Neutrophil (primary cell): Measurements from ENCODE around the gene PDE1C.

Experiments used
- H3K27ac ChIP-seq: fragments of 200-600 bp; sonication (generic); 2 replicates; pipeline ENCODE4 v1.5.1; 2016; ENCODE audit warnings: mild to moderate bottlenecking, moderate library complexity
- H3K27me3 ChIP-seq: fragments of 200-600 bp; sonication (generic); 2 replicates; pipeline ENCODE4 v1.6.0; 2016; ENCODE audit warnings: mild to moderate bottlenecking
- H3K36me3 ChIP-seq: fragments of 200-600 bp; sonication (generic); 2 replicates; pipeline ENCODE4 v1.5.1; 2017
- H3K4me1 ChIP-seq, 2 experiments: fragments of 200-600 bp in 1 of 2; sonication (generic) in 1 of 2; 1 replicate in 1 of 2; 2 replicates in 1 of 2; pipeline versions ENCODE4 v1.5.1 to v1.6.1; 2013 to 2016; ENCODE audit warnings: low read depth in 1 of 2, low read length in 1 of 2, mild to moderate bottlenecking in 1 of 2, moderate library complexity in 1 of 2; ENCODE audit not compliant: control insufficient read depth in 1 of 2, insufficient read depth in 1 of 2
- H3K4me3 ChIP-seq, 2 experiments: fragments of 200-600 bp in 1 of 2; sonication (generic) in 1 of 2; 1 replicate in 1 of 2; 2 replicates in 1 of 2; pipeline ENCODE4 v1.5.1; 2013 to 2016; ENCODE audit warnings: low read depth in 1 of 2, low read length in 1 of 2, mild to moderate bottlenecking in 1 of 2, moderate library complexity in 1 of 2
- H3K9me3 ChIP-seq: fragments of 200-600 bp; sonication (generic); 2 replicates; pipeline ENCODE4 v1.5.1; 2016
- CTCF ChIP-seq: fragments of 200-600 bp; sonication (generic); IDR thresholded peaks from 2 replicates; pipeline ENCODE4 v1.5.1; 2016; ENCODE audit warnings: antibody characterized with exemption

The PDE1C gene

GRCh38 chr7:32093415-32094408 is 23.5 kb upstream of the PDE1C start:
- H3K27ac ChIP-seq: no peak overlapping the region
- no peaks in the 10 kb centered on the region for H3K9me3 ChIP-seq
- TF ChIP-seq CTCF: no peak
- no peaks in the 10 kb centered on the region for H3K36me3 ChIP-seq
- H3K4me1 ChIP-seq: no peaks in the 10 kb centered on the region
- no peak overlapping the region for H3K4me3 ChIP-seq
- H3K27me3 ChIP-seq: no peaks in the 10 kb centered on the region

GRCh38 chr7:32092346-32092745 is 22.1 kb upstream of the PDE1C start:
- H3K4me3 ChIP-seq: no peak overlapping the region
- no peaks in the 10 kb centered on the region for H3K4me1 ChIP-seq
- H3K27ac ChIP-seq: no peak overlapping the region
- no peaks in the 10 kb centered on the region for H3K9me3 ChIP-seq
- H3K36me3 ChIP-seq: no peaks in the 10 kb centered on the region
- H3K27me3 ChIP-seq: no peaks in the 10 kb centered on the region
- no peak for TF ChIP-seq CTCF

GRCh38 chr7:32091608-32092210 is 21.5 kb upstream of the PDE1C start:
- no peak for TF ChIP-seq CTCF
- no peaks in the 10 kb centered on the region for H3K9me3 ChIP-seq
- no peak overlapping the region for H3K4me3 ChIP-seq
- H3K36me3 ChIP-seq: no peaks in the 10 kb centered on the region
- no peaks in the 10 kb centered on the region for H3K4me1 ChIP-seq
- no peak overlapping the region for H3K27ac ChIP-seq
- no peaks in the 10 kb centered on the region for H3K27me3 ChIP-seq

GRCh38 chr7:32089678-32090077 is 19.5 kb upstream of the PDE1C start:
- H3K4me1 ChIP-seq: no peaks in the 10 kb centered on the region
- H3K9me3 ChIP-seq: no peaks in the 10 kb centered on the region
- TF ChIP-seq CTCF: no peak
- H3K27me3 ChIP-seq: no peaks in the 10 kb centered on the region
- H3K27ac ChIP-seq: no peak overlapping the region
- no peak overlapping the region for H3K4me3 ChIP-seq
- H3K36me3 ChIP-seq: no peaks in the 10 kb centered on the region

GRCh38 chr7:32089256-32089655 is 19.0 kb upstream of the PDE1C start:
- no peak for TF ChIP-seq CTCF
- no peaks in the 10 kb centered on the region for H3K4me1 ChIP-seq
- no peaks in the 10 kb centered on the region for H3K9me3 ChIP-seq
- H3K27ac ChIP-seq: no peak overlapping the region
- H3K4me3 ChIP-seq: no peak overlapping the region
- H3K36me3 ChIP-seq: no peaks in the 10 kb centered on the region
- no peaks in the 10 kb centered on the region for H3K27me3 ChIP-seq
